WI38 (cell line): ENCODE measurements around the gene DEFB123.

Source experiments
- H3K4me3 ChIP-seq: 2 replicates; pipeline ENCODE4 v1.5.1; 2011; ENCODE audit warnings: low read depth, mild to moderate bottlenecking, control low read depth, low read length
- CTCF ChIP-seq: IDR thresholded peaks from 2 replicates; pipeline ENCODE4 v1.5.1; 2012; ENCODE audit warnings: low read depth, mild to moderate bottlenecking, control low read depth, low read length

The DEFB123 gene

GRCh38 chr20:31474758-31475427 lies 34.5 kb downstream of the DEFB123 start, which contains the start of the genes DEFB124 and REM1:
DEFB124 (minus strand) TSS chr20:31475127; CDS start chr20:31473013, 2,114 bp downstream.
REM1 (plus strand) TSS chr20:31475288; CDS start chr20:31476446, 1,158 bp downstream.
- H3K4me3 ChIP-seq = no peak within 1 kb of the TSS
- TF ChIP-seq CTCF = no peak

DNA sequence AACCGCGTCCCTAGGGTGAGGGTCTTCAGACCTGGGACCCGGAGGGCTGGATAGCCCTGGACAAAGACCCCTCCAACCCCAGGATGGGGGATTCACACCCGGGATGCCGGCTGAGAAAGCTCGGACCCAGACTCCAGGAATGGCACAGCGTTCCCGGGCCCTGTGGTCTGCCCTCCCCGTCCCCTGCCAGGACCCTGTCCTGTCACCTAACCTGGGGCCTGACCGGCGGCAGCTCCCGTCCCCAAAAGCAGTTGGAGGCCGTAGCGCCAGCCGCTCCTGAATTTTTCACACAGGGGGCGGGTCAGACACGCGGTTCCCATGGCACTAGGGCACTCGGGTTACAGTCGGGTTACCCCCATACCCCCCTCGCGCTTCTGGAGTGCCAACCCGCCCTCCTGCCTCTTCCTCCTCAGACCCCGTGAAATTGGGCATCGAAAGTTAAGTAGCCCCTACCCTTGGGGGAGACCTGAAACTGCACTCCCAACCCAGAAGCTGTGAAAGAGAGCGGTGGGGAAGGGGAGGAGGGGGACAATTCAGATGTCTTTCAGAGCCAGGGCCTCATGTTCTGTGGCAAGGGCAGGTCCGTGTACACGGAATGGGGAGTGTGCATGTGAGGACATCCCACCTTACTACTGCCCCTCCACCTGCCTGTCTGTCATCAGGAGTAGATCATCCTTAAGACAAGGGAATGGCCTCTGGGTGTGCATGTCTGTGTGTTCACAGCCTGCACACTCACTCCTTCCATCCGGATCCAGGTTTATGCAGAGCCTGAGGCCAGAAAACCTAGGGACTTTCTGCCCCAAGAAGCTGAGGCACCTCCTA lies 35.3 kb downstream of the DEFB123 start:
- TF ChIP-seq CTCF = no peak
- no peak overlapping the region for H3K4me3 ChIP-seq

- H3K4me3 ChIP-seq = no peak overlapping the region
- no peak for TF ChIP-seq CTCF
Measured at GRCh38 chr20:31476294-31476585, 35.8 kb downstream of the DEFB123 start.

- no peak for TF ChIP-seq CTCF
- H3K4me3 ChIP-seq = no peak overlapping the region
Measured at GRCh38 chr20:31476643-31477215, 36.3 kb downstream of the DEFB123 start.

- TF ChIP-seq CTCF = no peak
- H3K4me3 ChIP-seq = no peak overlapping the region
Measured at GRCh38 chr20:31484001-31484400, 43.6 kb downstream of the DEFB123 start.

GRCh38 chr20:31485450-31486339 lies 45.3 kb downstream of the DEFB123 start:
- no peak for TF ChIP-seq CTCF
- no peak overlapping the region for H3K4me3 ChIP-seq
